Mesendoderm (in vitro differentiated cells): Measurements from ENCODE around the gene ROBO3.

ENCODE experiments used
- DNase-seq: peaks from one replicate; pipeline ENCODE4 v3.0.0; 2013
- H2AK5ac ChIP-seq: 2 replicates; pipeline ENCODE4 v1.6.1; 2013; ENCODE audit warnings: low read length, inconsistent platforms
- H2BK120ac ChIP-seq: 2 replicates; pipeline ENCODE4 v1.6.1; 2013; ENCODE audit warnings: low read depth, mild to moderate bottlenecking, low read length, moderate library complexity, mixed read lengths
- H2BK15ac ChIP-seq: replicated peaks from 2 replicates; pipeline ENCODE4 v1.6.1; 2013; ENCODE audit warnings: low read depth, mild to moderate bottlenecking, moderate library complexity
- H2BK5ac ChIP-seq: 2 replicates; pipeline ENCODE4 v1.6.1; 2013; ENCODE audit warnings: low read length, inconsistent platforms
- H3K18ac ChIP-seq: 2 replicates; pipeline ENCODE4 v1.6.1; 2013; ENCODE audit warnings: mild to moderate bottlenecking, low read length, mixed read lengths
- H3K23ac ChIP-seq: one replicate; pipeline ENCODE4 v1.6.1; 2013; ENCODE audit warnings: low read length
- H3K27ac ChIP-seq: 2 replicates; pipeline ENCODE4 v1.5.1; 2013; ENCODE audit warnings: low read depth, mild to moderate bottlenecking, inconsistent platforms, low read length, moderate library complexity
- H3K27me3 ChIP-seq: 2 replicates; pipeline ENCODE4 v1.6.1; 2013; ENCODE audit warnings: low read length, control low read depth, mild to moderate bottlenecking, inconsistent platforms; ENCODE audit not compliant: insufficient read depth, poor library complexity
- H3K36me3 ChIP-seq: 2 replicates; pipeline ENCODE4 v1.6.1; 2013; ENCODE audit warnings: low read length, inconsistent platforms; ENCODE audit not compliant: control insufficient read depth, insufficient read depth
- H3K4ac ChIP-seq: one replicate; pipeline ENCODE4 v1.6.1; 2013; ENCODE audit warnings: low read depth, mild to moderate bottlenecking, low read length, moderate library complexity
- H3K4me1 ChIP-seq: 2 replicates; pipeline ENCODE4 v1.6.1; 2013; ENCODE audit warnings: low read depth, low read length, inconsistent platforms; ENCODE audit not compliant: control insufficient read depth
- H3K4me2 ChIP-seq: 2 replicates; pipeline ENCODE4 v1.6.1; 2013; ENCODE audit warnings: low read length
- H3K4me3 ChIP-seq: 2 replicates; pipeline ENCODE4 v1.5.1; 2013; ENCODE audit warnings: mild to moderate bottlenecking, low read length
- H3K56ac ChIP-seq: one replicate; pipeline ENCODE4 v1.6.1; 2013; ENCODE audit warnings: low read length
- H3K79me1 ChIP-seq: 2 replicates; pipeline ENCODE4 v1.6.1; 2013; ENCODE audit warnings: low read length, inconsistent platforms
- H3K79me2 ChIP-seq: 2 replicates; pipeline ENCODE4 v1.6.1; 2013; ENCODE audit warnings: mild to moderate bottlenecking, low read length; ENCODE audit not compliant: control insufficient read depth, insufficient read depth
- H3K9ac ChIP-seq: 2 replicates; pipeline ENCODE4 v1.6.1; 2013; ENCODE audit warnings: low read length, inconsistent platforms
- H4K5ac ChIP-seq: one replicate; pipeline ENCODE4 v1.6.1; 2013; ENCODE audit warnings: low read length
- H4K8ac ChIP-seq: one replicate; pipeline ENCODE4 v1.6.1; 2013; ENCODE audit warnings: low read depth, mild to moderate bottlenecking, control low read depth, low read length, moderate library complexity
- WGBS: extraction: QIAGEN DNeasy Blood & Tissue Kit; methylation state at CpG from one replicate; pipeline ENCODE4 v1.1.7; 2013; ENCODE audit warnings: low lambda C conversion rate, missing lambda C conversion rate; ENCODE audit not compliant: insufficient coverage; ENCODE audit errors: extremely low coverage; 5-methylcytosine and 5-hydroxymethylcytosine counted together

The ROBO3 gene

DNA sequence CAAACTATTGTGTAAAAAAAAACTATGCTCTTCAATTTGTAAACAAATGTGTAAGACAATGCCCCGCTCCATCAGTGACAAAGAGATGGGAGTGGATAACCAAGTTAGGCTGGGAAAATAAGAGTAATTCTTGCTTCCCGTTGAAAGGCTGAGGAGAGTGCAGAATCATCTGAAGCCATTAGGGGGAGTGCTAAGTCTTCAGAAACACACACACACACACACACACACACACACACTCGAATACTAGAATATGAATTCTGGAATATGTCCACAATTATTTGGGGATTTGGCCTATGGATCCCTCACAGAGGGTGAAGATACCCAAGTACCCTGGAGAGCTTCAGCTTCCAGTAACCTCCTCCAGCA, 27.8 kb upstream of the ROBO3 start:
- no peak overlapping the region for H4K8ac ChIP-seq
- H2BK120ac ChIP-seq = no peak overlapping the region
- no peak overlapping the region for H2BK15ac ChIP-seq
- H3K27ac ChIP-seq = no peak overlapping the region
- H3K9ac ChIP-seq = no peak overlapping the region
- H3K79me2 ChIP-seq = no peaks in the 10 kb centered on the region
- WGBS = no CpG with 5 or more reads among the region's 3 CpGs
- peaks cover 42% of the 10 kb centered on the region for H3K27me3 ChIP-seq
- H3K4me1 ChIP-seq = peaks cover 6% of the 10 kb centered on the region
- no peak overlapping the region for H3K4ac ChIP-seq
- DNase-seq = peak; percentile 86
- no peak overlapping the region for H3K23ac ChIP-seq
- no peak overlapping the region for H3K56ac ChIP-seq
- no peak overlapping the region for H3K4me2 ChIP-seq
- H4K5ac ChIP-seq = no peak overlapping the region
- no peak overlapping the region for H3K18ac ChIP-seq
- H3K36me3 ChIP-seq = no peaks in the 10 kb centered on the region
- no peaks in the 10 kb centered on the region for H3K79me1 ChIP-seq
- no peak overlapping the region for H2BK5ac ChIP-seq
- H3K4me3 ChIP-seq = no peak overlapping the region
- H2AK5ac ChIP-seq = no peak overlapping the region

DNA sequence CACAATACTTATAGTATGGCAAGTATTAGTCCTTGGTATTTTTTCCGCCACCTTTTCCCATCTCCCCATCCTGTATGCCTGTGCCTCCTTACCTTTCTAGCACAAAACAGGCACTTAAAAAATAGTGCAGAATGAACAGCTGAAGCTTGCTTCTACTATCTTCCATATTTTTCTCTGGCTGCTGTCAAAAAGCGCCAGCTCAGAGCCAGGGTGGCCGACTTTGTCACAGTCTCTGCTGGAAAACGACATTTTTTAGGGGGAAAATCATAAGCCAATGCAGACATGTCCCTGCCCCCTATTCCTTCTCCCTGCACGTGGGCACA, 26.5 kb upstream of the ROBO3 start:
- H3K4me2 ChIP-seq = no peak overlapping the region
- H3K79me1 ChIP-seq = no peaks in the 10 kb centered on the region
- no peak for DNase-seq
- peaks cover 55% of the 10 kb centered on the region for H3K27me3 ChIP-seq
- H4K5ac ChIP-seq = no peak overlapping the region
- H3K23ac ChIP-seq = no peak overlapping the region
- no peak overlapping the region for H2BK5ac ChIP-seq
- peaks cover 5% of the 10 kb centered on the region for H3K4me1 ChIP-seq
- no peak overlapping the region for H3K4me3 ChIP-seq
- no peak overlapping the region for H2AK5ac ChIP-seq
- H3K18ac ChIP-seq = no peak overlapping the region
- no peaks in the 10 kb centered on the region for H3K36me3 ChIP-seq
- no peaks in the 10 kb centered on the region for H3K79me2 ChIP-seq
- H4K8ac ChIP-seq = no peak overlapping the region
- H2BK15ac ChIP-seq = no peak overlapping the region
- peak overlapping the region; percentile 13 for H3K56ac ChIP-seq
- H3K4ac ChIP-seq = no peak overlapping the region
- no peak overlapping the region for H3K9ac ChIP-seq
- no CpG with 5 or more reads among the region's 5 CpGs for WGBS
- H2BK120ac ChIP-seq = no peak overlapping the region
- no peak overlapping the region for H3K27ac ChIP-seq

DNA sequence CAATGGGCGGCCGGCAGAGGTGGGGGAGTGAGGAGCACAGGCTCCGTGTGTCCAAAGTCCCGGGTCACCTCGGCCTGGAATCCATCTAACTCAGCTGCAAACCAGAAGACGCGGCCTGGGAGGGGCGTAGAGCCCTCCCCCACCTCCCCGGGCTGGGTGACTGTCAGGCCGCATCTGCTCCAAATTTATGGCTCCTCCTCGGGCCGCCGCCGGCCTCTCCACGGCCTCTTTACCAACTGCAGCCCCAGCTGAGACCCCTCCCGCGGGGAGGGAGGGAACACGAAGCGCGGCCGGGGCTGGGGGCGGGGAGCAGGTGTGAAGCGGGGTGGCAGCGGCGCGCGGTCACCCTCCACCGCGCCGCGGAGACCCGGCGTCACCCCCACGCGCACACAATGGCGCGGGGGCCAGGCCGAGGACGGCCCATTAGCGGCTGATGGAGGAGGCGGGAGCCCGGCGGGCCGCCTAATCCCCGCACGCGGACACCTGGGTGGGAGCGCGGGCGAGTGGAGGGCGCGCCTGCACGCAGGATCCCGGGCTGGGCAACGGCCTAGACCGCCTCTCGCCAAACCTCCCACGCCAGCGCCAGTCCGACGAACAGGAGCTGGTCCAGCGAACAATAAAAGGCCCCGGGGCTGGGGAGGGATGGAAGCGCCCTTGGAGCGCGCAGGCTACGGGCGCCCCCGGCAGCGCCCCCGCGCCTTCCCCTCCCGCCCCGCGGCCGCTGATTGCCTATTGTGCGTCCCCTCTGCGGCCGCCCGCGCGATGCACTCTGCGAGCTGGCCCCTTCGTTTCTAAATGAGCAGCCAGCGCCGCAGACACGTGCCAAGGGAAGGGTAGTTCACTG, 25.9 kb upstream of the ROBO3 start:
- H2BK120ac ChIP-seq = no peak overlapping the region
- H3K23ac ChIP-seq = no peak overlapping the region
- no peaks in the 10 kb centered on the region for H3K79me2 ChIP-seq
- H2BK15ac ChIP-seq = no peak overlapping the region
- H3K36me3 ChIP-seq = no peaks in the 10 kb centered on the region
- H3K56ac ChIP-seq = peak overlapping the region; percentile 25
- H2BK5ac ChIP-seq = no peak overlapping the region
- H4K8ac ChIP-seq = no peak overlapping the region
- H3K18ac ChIP-seq = no peak overlapping the region
- DNase-seq = peak; percentile 21
- H3K4me3 ChIP-seq = no peak overlapping the region
- no peak overlapping the region for H4K5ac ChIP-seq
- no peak overlapping the region for H2AK5ac ChIP-seq
- no peak overlapping the region for H3K27ac ChIP-seq
- no peak overlapping the region for H3K9ac ChIP-seq
- no peaks in the 10 kb centered on the region for H3K79me1 ChIP-seq
- WGBS = no CpG with 5 or more reads among the region's 87 CpGs
- peaks cover 58% of the 10 kb centered on the region for H3K27me3 ChIP-seq
- H3K4me2 ChIP-seq = peak overlapping the region; percentile 40
- peaks cover 5% of the 10 kb centered on the region for H3K4me1 ChIP-seq
- H3K4ac ChIP-seq = no peak overlapping the region

DNA sequence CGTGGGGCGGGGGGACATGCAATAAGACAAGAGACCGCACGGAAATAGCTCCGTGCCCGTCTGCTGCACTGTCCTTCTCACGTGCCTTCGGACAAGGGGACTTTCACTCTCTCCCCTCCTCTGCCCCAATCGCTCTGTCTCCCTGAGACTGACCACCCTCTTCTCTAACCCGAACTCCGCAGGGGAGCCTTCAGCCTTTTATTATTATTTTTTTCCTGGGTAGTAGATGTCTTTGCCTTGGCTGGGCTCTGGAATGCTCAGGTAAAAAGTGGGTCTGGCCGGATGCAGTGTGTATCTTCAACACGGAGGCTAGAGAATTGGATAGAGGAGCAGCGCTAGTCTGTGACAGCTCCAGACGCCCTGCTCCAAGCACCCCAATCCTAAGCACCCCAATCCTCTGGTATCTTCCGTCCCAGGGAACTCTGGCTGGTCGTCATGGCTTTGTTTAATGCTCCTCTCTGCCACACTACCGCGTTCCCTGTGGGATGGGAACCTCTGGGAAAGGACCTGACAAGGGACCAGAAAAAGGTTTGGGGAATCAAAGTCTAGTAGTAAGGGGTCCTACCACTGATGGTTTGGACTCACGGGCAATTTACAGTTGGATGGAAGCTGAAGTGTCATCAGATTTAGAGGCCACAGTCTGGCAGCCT, 25.1 kb upstream of the ROBO3 start:
- DNase-seq = peak; percentile 23
- Histone ChIP-seq H3K18ac (no peak overlapping the region), H3K4me2 (peak overlapping the region; percentile 40), H3K36me3 (no peaks in the 10 kb centered on the region), H3K23ac (no peak overlapping the region), H3K56ac (peak overlapping the region; percentile 7), H3K9ac (no peak overlapping the region), H3K4ac (no peak overlapping the region), H3K79me2 (no peaks in the 10 kb centered on the region), H3K4me3 (no peak overlapping the region), H3K27me3 (peaks cover 65% of the 10 kb centered on the region), H3K4me1 (peaks cover 5% of the 10 kb centered on the region), H2AK5ac (no peak overlapping the region), H2BK120ac (no peak overlapping the region), H4K5ac (no peak overlapping the region), H4K8ac (no peak overlapping the region), H3K27ac (no peak overlapping the region), H3K79me1 (no peaks in the 10 kb centered on the region), H2BK15ac (no peak overlapping the region), H2BK5ac (no peak overlapping the region)
- no CpG with 5 or more reads among the region's 20 CpGs for WGBS

DNA sequence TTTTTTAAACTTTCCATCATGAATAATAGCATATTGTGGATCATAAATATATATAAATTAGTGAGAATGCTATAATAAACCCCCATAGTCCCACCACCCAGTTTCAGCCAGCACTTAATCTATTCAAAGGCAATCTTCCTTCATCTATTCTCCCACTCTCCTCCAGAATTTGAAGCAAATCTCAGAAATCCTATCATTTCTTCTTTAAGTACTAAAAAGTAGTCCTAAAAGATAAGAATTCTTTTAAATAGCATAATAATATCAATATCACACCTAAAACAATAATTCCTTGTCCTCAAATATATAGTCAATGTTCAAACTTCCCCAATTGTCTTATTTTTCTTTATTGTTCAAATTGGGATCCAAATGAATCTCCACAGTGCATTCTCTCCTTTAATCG, 24.6 kb upstream of the ROBO3 start:
- Histone ChIP-seq H4K8ac (no peak overlapping the region), H3K79me1 (no peaks in the 10 kb centered on the region), H2BK120ac (no peak overlapping the region), H2BK15ac (no peak overlapping the region), H3K18ac (no peak overlapping the region), H3K79me2 (no peaks in the 10 kb centered on the region), H4K5ac (no peak overlapping the region), H3K27me3 (peaks cover 70% of the 10 kb centered on the region), H3K4ac (no peak overlapping the region), H3K4me1 (peaks cover 5% of the 10 kb centered on the region), H3K23ac (no peak overlapping the region), H3K36me3 (no peaks in the 10 kb centered on the region), H3K27ac (no peak overlapping the region), H3K56ac (no peak overlapping the region), H3K4me2 (no peak overlapping the region), H3K9ac (no peak overlapping the region), H3K4me3 (no peak overlapping the region), H2BK5ac (no peak overlapping the region), H2AK5ac (no peak overlapping the region)
- no CpG with 5 or more reads among the region's 1 CpG for WGBS
- DNase-seq = no peak
